Activated CD8-positive, alpha-beta memory T cell treated with anti-CD3 and anti-CD28 coated beads, Interleukin-2, amount 50 U/mL, for 24 hours (primary cell): Measurements from ENCODE around the gene YEATS2.

Experiments
- DNase-seq: peaks from one replicate; pipeline ENCODE4 v3.0.0-alpha.2; 2020; ENCODE audit errors: extremely low read depth

YEATS2 gene

GRCh38 chr3:183837390-183837789 lies 139.8 kb downstream of the YEATS2 start:
- DNase-seq = no peak

DNA sequence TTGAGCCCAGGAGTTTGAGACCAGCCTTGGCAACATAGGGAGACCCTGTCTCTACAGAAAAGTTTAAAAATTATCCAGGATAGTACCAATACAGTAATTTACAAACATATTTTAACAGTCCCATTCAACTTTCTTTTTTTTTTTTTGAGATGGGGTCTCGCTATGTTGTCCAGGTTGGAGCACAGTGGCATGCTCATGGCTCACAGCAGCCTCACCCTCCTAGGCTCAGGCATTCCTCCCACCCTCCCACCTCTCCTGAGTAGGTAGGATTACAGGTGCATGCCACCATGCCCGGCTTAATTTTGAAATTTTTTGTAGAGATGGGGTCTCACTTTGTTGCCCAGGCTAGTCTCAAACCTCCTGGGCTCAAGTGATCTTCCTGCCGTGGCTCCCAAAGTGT lies 140.3 kb downstream of the YEATS2 start:
- no peak for DNase-seq

DNA sequence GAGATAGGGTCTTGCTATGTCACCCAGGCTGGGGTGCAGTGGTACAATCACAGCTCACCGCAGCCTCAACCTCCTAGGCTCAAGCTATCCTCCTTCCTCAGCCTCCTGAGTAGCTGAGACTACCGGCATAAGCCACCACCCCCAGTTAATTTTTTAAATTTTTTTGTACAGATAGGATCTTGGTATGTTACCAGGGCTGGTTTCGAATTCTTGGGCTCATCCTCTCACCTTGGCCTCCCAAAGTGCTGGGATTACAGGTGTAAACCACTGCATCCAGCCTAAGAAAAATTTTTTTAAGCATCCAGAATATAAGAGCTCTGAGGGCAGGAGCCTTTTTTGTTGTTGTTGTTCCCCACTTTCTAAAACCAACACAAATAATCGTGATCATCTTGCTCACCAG lies 142.2 kb downstream of the YEATS2 start:
- DNase-seq = no peak

DNA sequence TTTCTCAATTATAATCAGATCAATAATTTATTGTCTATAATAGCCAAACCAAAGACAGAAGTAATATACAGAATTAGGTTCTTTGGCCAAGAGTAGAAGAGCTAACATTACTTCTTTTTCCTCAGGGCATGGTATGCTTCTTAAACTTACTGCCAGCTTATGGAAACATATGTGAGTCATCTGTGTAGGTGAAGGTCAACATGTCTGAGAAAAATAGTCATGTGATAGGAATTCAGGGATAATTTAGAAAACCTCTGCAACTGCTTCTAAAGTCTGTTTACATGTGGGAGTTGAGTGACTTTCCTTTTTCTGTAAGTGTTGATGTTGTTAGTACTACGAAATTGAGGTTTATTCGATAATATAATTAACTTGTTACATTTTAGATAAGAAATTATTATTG lies 147.0 kb downstream of the YEATS2 start:
- DNase-seq = no peak

GRCh38 chr3:183845090-183845489 lies 147.5 kb downstream of the YEATS2 start:
- no peak for DNase-seq

DNA sequence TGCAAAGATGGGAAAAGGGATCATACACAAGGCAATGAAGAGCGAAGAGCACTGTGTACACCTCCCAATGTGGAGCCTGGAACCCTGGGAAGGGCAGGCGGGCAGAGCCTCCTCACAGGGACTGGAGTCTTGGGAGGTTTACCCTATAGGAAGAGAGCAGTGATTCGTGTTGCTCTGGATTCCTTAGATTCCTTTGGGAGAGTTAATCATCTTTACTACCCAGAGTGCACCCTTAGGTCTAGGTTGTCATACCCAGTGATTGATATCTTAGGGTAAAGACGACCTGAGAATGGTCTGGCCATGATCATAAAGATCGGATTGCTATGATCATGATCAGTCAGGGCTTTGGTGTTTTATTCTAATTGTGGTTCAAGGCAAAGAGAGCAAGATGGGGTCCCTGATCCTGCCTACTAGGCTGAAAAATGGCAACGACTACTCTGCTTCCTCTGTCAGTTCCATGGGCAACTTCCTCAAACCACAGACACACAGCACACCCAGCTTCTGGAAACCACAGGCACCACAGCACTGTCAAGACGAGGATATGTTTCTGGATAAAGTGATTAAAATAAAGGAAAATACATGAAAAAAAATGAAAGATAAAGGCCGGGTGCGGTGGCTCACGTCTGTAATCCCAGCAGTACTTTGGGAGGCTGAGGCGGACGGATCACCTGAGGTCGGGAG lies 148.2 kb downstream of the YEATS2 start:
- no peak for DNase-seq

DNA sequence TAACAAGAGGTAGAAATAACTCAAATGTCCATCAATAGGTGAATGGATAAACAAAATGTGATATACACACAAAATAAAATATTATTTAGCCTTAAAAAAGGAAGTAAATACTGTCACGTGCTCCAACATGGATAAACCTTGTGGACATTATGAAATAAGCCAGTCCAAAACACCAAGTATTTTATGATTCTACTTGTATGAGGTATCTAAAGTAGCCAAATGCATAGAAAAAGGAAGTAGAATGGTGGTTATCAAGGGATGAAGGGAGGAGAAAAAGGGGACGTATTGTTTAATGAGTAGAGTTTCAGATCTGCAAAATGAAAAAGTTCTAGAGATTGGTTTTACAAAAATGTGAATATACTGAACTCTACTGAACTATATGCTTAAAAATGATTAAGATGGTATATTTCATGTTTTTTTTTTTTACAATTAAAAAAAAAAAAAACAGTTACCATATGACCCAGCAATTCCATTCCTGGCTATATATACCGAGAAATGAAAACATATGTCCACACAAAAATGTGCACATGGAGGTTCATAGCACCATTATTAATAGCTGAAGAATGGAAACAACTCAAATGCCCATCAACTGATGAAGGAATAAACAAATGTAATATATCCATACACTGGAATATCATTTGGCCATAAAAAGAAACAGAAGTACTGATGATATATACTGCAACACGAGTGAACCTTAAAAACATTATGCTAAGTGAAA lies 156.9 kb downstream of the YEATS2 start:
- no peak for DNase-seq

- no peak for DNase-seq
These were observed 160.3 kb downstream of the YEATS2 start for GRCh38 chr3:183857863-183858262.
